ENCODE data around the gene C11orf16. TPM values are rescaled to one million over a fixed set of nuclear protein-coding genes. Genes with fewer than 3 reads are reported as not detected.
"Not testable (repeated sequence)": the region's sequence is repeated elsewhere in the genome, so short reads cannot be mapped to it uniquely, and the experiment has no call there.

The C11orf16 gene
- total RNA-seq, result not detected

- no peak for ATAC-seq
- no peaks in the 10 kb centered on the region for H3K9me3 Mint-ChIP-seq (ENCODE audit: low read depth)
- no peak for DNase-seq
- no peaks in the 10 kb centered on the region for H3K27me3 Mint-ChIP-seq
- CTCF ChIA-PET, result interaction anchor here (1.3 kb wide), 1 partner anchor 18 kb away, joined by 4 read pairs; no protein-coding TSS in a partner anchor
- H3K4me3 Mint-ChIP-seq, result no peak within 1 kb of the TSS
- H3K27ac Mint-ChIP-seq, result no peak within 1 kb of the TSS
- no peaks in the 10 kb centered on the region for H3K36me3 Mint-ChIP-seq
- peaks cover 6% of the 10 kb centered on the region for H3K4me1 Mint-ChIP-seq
Observed at GRCh38 chr11:8932564-8933180, at the start of gene C11orf16. TSS of gene C11orf16 (minus strand) at chr11:8932947. CDS start at chr11:8932308, 639 bp downstream.

- no peaks in the 10 kb centered on the region for H3K27me3 Mint-ChIP-seq
- CTCF ChIA-PET, result no interaction called here
- no peaks in the 10 kb centered on the region for H3K36me3 Mint-ChIP-seq
- no peak overlapping the region for H3K4me3 Mint-ChIP-seq
- H3K9me3 Mint-ChIP-seq (ENCODE audit: low read depth), result no peaks in the 10 kb centered on the region
- H3K27ac Mint-ChIP-seq, result no peak overlapping the region
- no peak for ATAC-seq
- peaks cover 10% of the 10 kb centered on the region for H3K4me1 Mint-ChIP-seq
- DNase-seq, result no peak
Observed at GRCh38 chr11:8980485-8980884, 47.7 kb upstream of the C11orf16 start.

GRCh38 chr11:8979365-8979764 is 46.6 kb upstream of the C11orf16 start:
- CTCF ChIA-PET; H3K27me3 Mint-ChIP-seq; ATAC-seq; H3K4me1 Mint-ChIP-seq; H3K27ac Mint-ChIP-seq; H3K36me3 Mint-ChIP-seq; H3K4me3 Mint-ChIP-seq; DNase-seq; H3K9me3 Mint-ChIP-seq (ENCODE audit: low read depth): not testable (repeated sequence)

GRCh38 chr11:8973121-8973520 is 40.4 kb upstream of the C11orf16 start:
- no peak for ATAC-seq
- CTCF ChIA-PET, result no interaction called here
- H3K36me3 Mint-ChIP-seq, result no peaks in the 10 kb centered on the region
- no peak overlapping the region for H3K4me3 Mint-ChIP-seq
- H3K27ac Mint-ChIP-seq, result no peak overlapping the region
- H3K27me3 Mint-ChIP-seq, result no peaks in the 10 kb centered on the region
- DNase-seq, result no peak
- H3K9me3 Mint-ChIP-seq (ENCODE audit: low read depth), result no peaks in the 10 kb centered on the region
- no peaks in the 10 kb centered on the region for H3K4me1 Mint-ChIP-seq

GRCh38 chr11:8971924-8972316 is 39.2 kb upstream of the C11orf16 start:
- H3K4me1 Mint-ChIP-seq, result no peaks in the 10 kb centered on the region
- CTCF ChIA-PET, result no interaction called here
- no peak overlapping the region for H3K27ac Mint-ChIP-seq

GRCh38 chr11:8971196-8971923 is 38.6 kb upstream of the C11orf16 start:
- CTCF ChIA-PET, result interaction anchor here (0.6 kb wide), 1 partner anchor 379 kb away, joined by 3 read pairs; no protein-coding TSS in a partner anchor
- no peak overlapping the region for H3K27ac Mint-ChIP-seq
- DNase-seq, result no peak
- H3K27me3 Mint-ChIP-seq, result no peaks in the 10 kb centered on the region
- peaks cover 1% of the 10 kb centered on the region for H3K4me1 Mint-ChIP-seq
- H3K36me3 Mint-ChIP-seq, result no peaks in the 10 kb centered on the region
- H3K4me3 Mint-ChIP-seq, result no peak overlapping the region
- no peaks in the 10 kb centered on the region for H3K9me3 Mint-ChIP-seq (ENCODE audit: low read depth)
- ATAC-seq, result no peak

More at GRCh38 chr11:8971924-8972316, 39.2 kb upstream of the C11orf16 start:
- H3K9me3 Mint-ChIP-seq (ENCODE audit: low read depth), result no peaks in the 10 kb centered on the region
- H3K4me3 Mint-ChIP-seq, result no peak overlapping the region
- ATAC-seq (no peak), DNase-seq (no peak)
- no peaks in the 10 kb centered on the region for H3K27me3 Mint-ChIP-seq
- H3K36me3 Mint-ChIP-seq, result no peaks in the 10 kb centered on the region

- Mint-ChIP-seq H3K4me3 (no peak overlapping the region), H3K27ac (no peak overlapping the region), H3K4me1 (peaks cover 24% of the 10 kb centered on the region), H3K27me3 (no peaks in the 10 kb centered on the region), H3K9me3 (ENCODE audit: low read depth) (no peaks in the 10 kb centered on the region), H3K36me3 (peaks cover 2% of the 10 kb centered on the region)
- no peak for DNase-seq
- CTCF ChIA-PET, result no interaction called here
- ATAC-seq, result no peak
Observed at GRCh38 chr11:8967184-8967583, 34.4 kb upstream of the C11orf16 start.

GRCh38 chr11:8964324-8965320 is 31.9 kb upstream of the C11orf16 start, which contains the start of gene TMEM9B:
TSS of gene TMEM9B (minus strand) at chr11:8964442. CDS start at chr11:8964313, 129 bp downstream.
- ATAC-seq (peak; percentile 89), DNase-seq (peak; percentile 92)
- H3K36me3 Mint-ChIP-seq, result peaks cover 4% of the 10 kb centered on the region
- no peaks in the 10 kb centered on the region for H3K9me3 Mint-ChIP-seq (ENCODE audit: low read depth)
- peak within 1 kb of the TSS; percentile 97 for H3K27ac Mint-ChIP-seq
- H3K27me3 Mint-ChIP-seq, result no peaks in the 10 kb centered on the region
- peaks cover 32% of the 10 kb centered on the region for H3K4me1 Mint-ChIP-seq
- CTCF ChIA-PET, result interaction anchor here (0.9 to 2.4 kb wide), 10 partner anchors 23 to 977 kb away, joined by 3 to 19 read pairs (median 4); partner anchors contain the start of gene EIF3F
- peak within 1 kb of the TSS; percentile 98 for H3K4me3 Mint-ChIP-seq

- CTCF ChIA-PET, result interaction anchor here (0.6 to 2.4 kb wide), 11 partner anchors 24 to 977 kb away, joined by 3 to 19 read pairs (median 4); partner anchors contain the start of gene EIF3F
- H3K36me3 Mint-ChIP-seq, result peaks cover 6% of the 10 kb centered on the region
- H3K4me1 Mint-ChIP-seq, result peaks cover 40% of the 10 kb centered on the region
- peak overlapping the region; percentile 97 for H3K27ac Mint-ChIP-seq
- no peaks in the 10 kb centered on the region for H3K27me3 Mint-ChIP-seq
- H3K4me3 Mint-ChIP-seq, result peak overlapping the region; percentile 98
- H3K9me3 Mint-ChIP-seq (ENCODE audit: low read depth), result no peaks in the 10 kb centered on the region
- ATAC-seq (peak; percentile 82), DNase-seq (peak; percentile 90)
Observed at GRCh38 chr11:8963569-8964323, 31.0 kb upstream of the C11orf16 start.

GRCh38 chr11:8962841-8963240 is 30.1 kb upstream of the C11orf16 start:
- ATAC-seq (no peak), DNase-seq (no peak)
- Mint-ChIP-seq H3K27me3 (no peaks in the 10 kb centered on the region), H3K36me3 (peaks cover 6% of the 10 kb centered on the region), H3K9me3 (ENCODE audit: low read depth) (no peaks in the 10 kb centered on the region), H3K4me1 (peaks cover 40% of the 10 kb centered on the region), H3K4me3 (peak overlapping the region; percentile 98), H3K27ac (peak overlapping the region; percentile 56)
- CTCF ChIA-PET, result interaction anchor here (1.5 to 2.4 kb wide), 3 partner anchors 48 to 274 kb away, joined by 4 to 19 read pairs (median 8); no protein-coding TSS in a partner anchor

GRCh38 chr11:8961401-8961800 is 28.7 kb upstream of the C11orf16 start:
- Mint-ChIP-seq H3K36me3 (peaks cover 14% of the 10 kb centered on the region), H3K9me3 (ENCODE audit: low read depth) (no peaks in the 10 kb centered on the region), H3K27me3 (no peaks in the 10 kb centered on the region), H3K4me3 (no peak overlapping the region), H3K27ac (peak overlapping the region; percentile 44), H3K4me1 (peaks cover 52% of the 10 kb centered on the region)
- ATAC-seq (no peak), DNase-seq (no peak)
- CTCF ChIA-PET, result interaction anchor here (0.6 to 7.2 kb wide), 3 partner anchors 48 to 493 kb away, joined by 3 to 107 read pairs (median 11); partner anchors contain the start of gene AKIP1

GRCh38 chr11:8959546-8960166 is 26.9 kb upstream of the C11orf16 start:
- CTCF ChIA-PET, result interaction anchor here (0.7 to 7.2 kb wide), 27 partner anchors 9 to 427 kb away, joined by 3 to 107 read pairs (median 5); partner anchors contain the start of genes AKIP1, NRIP3, RPL27A and TRIM66
- Mint-ChIP-seq H3K27ac (no peak overlapping the region), H3K4me3 (no peak overlapping the region), H3K27me3 (no peaks in the 10 kb centered on the region), H3K4me1 (peaks cover 46% of the 10 kb centered on the region), H3K9me3 (ENCODE audit: low read depth) (no peaks in the 10 kb centered on the region), H3K36me3 (peaks cover 26% of the 10 kb centered on the region)
- ATAC-seq, result peak; percentile 13
- peak; percentile 57 for DNase-seq
